ENCODE data around the gene ACVRL1.

The ACVRL1 gene

GRCh38 chr12:51962737-51963136 is 55.4 kb downstream of the ACVRL1 start:
- DNase-seq (ENCODE audit: low read depth, low spot score), result no peak

GRCh38 chr12:51963477-51963876 is 56.2 kb downstream of the ACVRL1 start:
- no peak for DNase-seq (ENCODE audit: low read depth, low spot score)

GRCh38 chr12:51969643-51970042 is 62.3 kb downstream of the ACVRL1 start:
- no peak for DNase-seq (ENCODE audit: low read depth, low spot score)

GRCh38 chr12:51970904-51971646 is 63.8 kb downstream of the ACVRL1 start:
- peak; percentile 51 for DNase-seq (ENCODE audit: low read depth, low spot score)

GRCh38 chr12:51971679-51972421 is 64.5 kb downstream of the ACVRL1 start:
- no peak for DNase-seq (ENCODE audit: low read depth, low spot score)

- DNase-seq (ENCODE audit: low read depth, low spot score), result no peak
These were observed 65.1 kb downstream of the ACVRL1 start for GRCh38 chr12:51972422-51972812.

GRCh38 chr12:51972849-51973273 is 65.6 kb downstream of the ACVRL1 start:
- DNase-seq (ENCODE audit: low read depth, low spot score), result peak; percentile 16
